IPS DF 6.9 (cell line): ENCODE results near the gene ASXL2.

Experiments used
- DNase-seq: peaks from one replicate; pipeline ENCODE4 v3.0.0-alpha.2; 2013; ENCODE audit warnings: low read depth, low spot score
- H3K27ac ChIP-seq: one replicate; pipeline ENCODE4 v1.5.1; 2013; ENCODE audit warnings: low read length, control low read depth
- H3K27me3 ChIP-seq: 2 replicates; pipeline ENCODE4 v1.6.1; 2013; ENCODE audit warnings: mild to moderate bottlenecking, low read length; ENCODE audit not compliant: control insufficient read depth, insufficient read depth
- H3K36me3 ChIP-seq: 2 replicates; pipeline ENCODE4 v1.6.1; 2013; ENCODE audit warnings: low read length; ENCODE audit not compliant: control insufficient read depth, insufficient read depth
- H3K4me1 ChIP-seq: 2 replicates; pipeline ENCODE4 v1.6.1; 2013; ENCODE audit warnings: low read length; ENCODE audit not compliant: control insufficient read depth, insufficient read depth
- H3K4me3 ChIP-seq: 2 replicates; pipeline ENCODE4 v1.5.1; 2013; ENCODE audit warnings: mild to moderate bottlenecking, low read length
- H3K9me3 ChIP-seq: 2 replicates; pipeline ENCODE4 v1.6.1; 2013; ENCODE audit warnings: low read length, inconsistent platforms; ENCODE audit not compliant: control insufficient read depth, insufficient read depth
- WGBS: extraction: QIAGEN DNeasy Blood & Tissue Kit; methylation state at CpG from one replicate; pipeline ENCODE4 v1.1.7; 2013; ENCODE audit warnings: mixed read lengths, missing lambda C conversion rate; ENCODE audit not compliant: insufficient read length, insufficient coverage; 5-methylcytosine and 5-hydroxymethylcytosine counted together

Gene ASXL2

DNA sequence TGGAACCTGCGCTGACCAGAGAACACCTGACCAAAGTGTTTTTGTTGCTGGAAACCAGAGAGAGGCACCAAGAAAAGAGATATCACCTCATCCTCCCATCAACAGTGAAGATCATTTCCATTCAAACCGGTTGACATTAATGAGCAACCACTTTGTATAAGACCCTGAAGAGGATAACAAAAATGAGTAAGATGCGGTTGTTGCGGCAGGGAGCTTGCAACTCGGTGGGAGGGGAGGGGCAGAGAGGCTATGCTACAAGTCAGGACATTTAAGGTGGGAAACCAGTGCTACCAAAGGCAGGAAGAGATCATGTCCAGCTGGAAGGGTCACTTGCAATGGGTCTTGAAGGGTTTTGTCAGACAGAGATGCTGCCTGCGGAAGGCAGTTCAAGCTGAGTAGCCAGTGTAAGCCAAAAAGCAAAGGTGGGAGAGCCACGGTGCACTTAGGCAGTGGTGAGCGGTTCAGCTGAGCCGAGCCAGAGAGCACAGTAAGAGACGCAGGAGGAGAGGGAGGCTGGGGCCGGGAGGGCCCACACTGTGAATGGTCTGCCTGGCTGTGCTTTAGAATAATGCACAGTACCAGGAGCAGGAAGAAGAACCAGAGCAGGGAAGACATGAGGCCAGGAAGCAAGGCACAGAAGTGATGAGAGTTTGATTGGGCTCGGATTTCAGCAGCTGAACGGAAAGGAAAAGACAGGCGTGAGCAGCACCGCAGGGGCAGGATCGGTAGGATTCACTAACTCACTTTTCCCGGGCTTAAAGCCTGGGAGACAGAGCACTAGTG, 180.5 kb downstream of the ASXL2 start:
- H3K9me3 ChIP-seq: no peaks in the 10 kb centered on the region
- H3K27me3 ChIP-seq: no peaks in the 10 kb centered on the region
- peaks cover 5% of the 10 kb centered on the region for H3K4me1 ChIP-seq
- no CpG with 5 or more reads among the region's 17 CpGs for WGBS
- H3K27ac ChIP-seq: no peak overlapping the region
- no peak overlapping the region for H3K4me3 ChIP-seq
- no peaks in the 10 kb centered on the region for H3K36me3 ChIP-seq
- no peak for DNase-seq

DNA sequence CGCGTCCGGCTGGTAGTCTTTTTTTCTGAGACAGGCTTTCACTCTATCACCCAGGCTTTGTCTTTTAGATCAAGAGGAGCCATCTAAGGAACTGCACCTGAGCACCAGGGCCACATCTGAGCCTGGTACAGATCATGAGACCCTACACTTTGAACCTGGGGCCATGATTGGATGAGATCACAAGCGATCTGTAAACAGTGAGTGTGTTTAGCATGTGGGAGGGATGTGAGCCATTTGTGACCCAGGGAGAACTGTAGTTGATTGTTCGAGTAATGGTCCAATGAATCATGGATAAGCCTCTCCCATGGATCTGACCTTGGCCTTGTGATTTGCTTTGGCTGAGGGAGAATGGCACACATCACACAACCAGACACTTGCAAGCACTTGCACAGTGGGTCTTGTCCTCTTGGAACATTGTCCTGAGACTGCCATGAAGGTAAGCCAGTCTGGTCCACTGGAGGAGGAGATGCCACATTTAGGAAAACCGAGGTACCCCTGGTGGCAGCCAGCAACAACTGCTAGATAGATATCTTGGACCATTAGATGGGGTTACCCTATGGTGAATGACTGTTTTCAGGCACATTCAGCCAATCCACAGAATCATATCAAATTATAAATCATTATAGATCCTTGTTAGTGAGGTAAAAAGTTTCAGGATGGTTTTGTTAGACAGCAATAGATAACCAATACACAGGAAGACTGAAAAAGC, 185.4 kb downstream of the ASXL2 start:
- DNase-seq: no peak
- Histone ChIP-seq H3K27me3 (no peaks in the 10 kb centered on the region), H3K9me3 (no peaks in the 10 kb centered on the region), H3K4me1 (peaks cover 4% of the 10 kb centered on the region; the same call in 1 of the 2 replicates), H3K36me3 (no peaks in the 10 kb centered on the region), H3K27ac (no peak overlapping the region), H3K4me3 (no peak overlapping the region)
- WGBS: no CpG with 5 or more reads among the region's 6 CpGs

DNA sequence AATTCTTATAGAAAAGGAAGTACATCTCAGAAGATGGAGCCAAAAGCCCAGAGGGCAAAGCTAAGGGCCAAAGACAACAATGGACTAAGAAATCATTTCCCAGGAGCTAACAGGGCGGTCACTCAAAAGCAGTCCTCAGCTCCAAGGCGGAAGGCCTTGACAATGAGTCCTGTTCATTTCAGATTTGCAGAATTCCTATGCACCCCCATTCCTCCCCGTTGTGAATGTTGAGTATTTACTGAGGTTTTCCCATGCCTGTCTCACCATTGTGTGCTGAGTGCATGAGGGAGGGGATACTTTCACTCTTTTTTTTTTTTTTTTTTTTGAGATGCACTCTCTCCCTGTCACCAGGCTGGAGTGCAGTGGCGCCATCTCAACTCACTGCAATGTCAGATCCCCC, 186.1 kb downstream of the ASXL2 start:
- H3K27me3 ChIP-seq: no peaks in the 10 kb centered on the region
- no peak overlapping the region for H3K27ac ChIP-seq
- WGBS: no CpG with 5 or more reads among the region's 4 CpGs
- H3K36me3 ChIP-seq: no peaks in the 10 kb centered on the region
- no peak overlapping the region for H3K4me3 ChIP-seq
- no peak for DNase-seq
- H3K9me3 ChIP-seq: no peaks in the 10 kb centered on the region
- H3K4me1 ChIP-seq: no peaks in the 10 kb centered on the region

DNA sequence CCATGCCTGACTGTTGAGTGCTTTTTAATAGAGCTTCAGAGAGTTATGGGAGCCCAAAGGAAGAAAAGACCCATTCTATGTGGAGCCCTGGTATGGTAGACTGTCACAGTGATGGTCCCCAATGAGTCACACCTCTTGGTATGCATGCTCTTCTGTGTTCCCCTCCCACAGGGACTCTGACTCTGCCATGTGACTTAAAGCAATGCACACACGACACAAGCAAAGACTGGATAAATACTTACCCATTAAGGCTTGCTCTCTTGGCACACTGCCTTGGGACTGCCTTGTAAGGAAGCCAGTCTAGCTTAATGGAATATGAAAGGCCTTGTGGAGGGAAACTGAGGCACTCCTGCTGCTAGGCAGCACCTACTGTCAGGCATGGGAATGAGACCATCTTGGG, 188.2 kb downstream of the ASXL2 start:
- H3K4me1 ChIP-seq: no peaks in the 10 kb centered on the region
- H3K9me3 ChIP-seq: no peaks in the 10 kb centered on the region
- no peak overlapping the region for H3K4me3 ChIP-seq
- WGBS: no CpG with 5 or more reads among the region's 1 CpG
- no peak for DNase-seq
- no peaks in the 10 kb centered on the region for H3K36me3 ChIP-seq
- no peak overlapping the region for H3K27ac ChIP-seq
- H3K27me3 ChIP-seq: no peaks in the 10 kb centered on the region

DNA sequence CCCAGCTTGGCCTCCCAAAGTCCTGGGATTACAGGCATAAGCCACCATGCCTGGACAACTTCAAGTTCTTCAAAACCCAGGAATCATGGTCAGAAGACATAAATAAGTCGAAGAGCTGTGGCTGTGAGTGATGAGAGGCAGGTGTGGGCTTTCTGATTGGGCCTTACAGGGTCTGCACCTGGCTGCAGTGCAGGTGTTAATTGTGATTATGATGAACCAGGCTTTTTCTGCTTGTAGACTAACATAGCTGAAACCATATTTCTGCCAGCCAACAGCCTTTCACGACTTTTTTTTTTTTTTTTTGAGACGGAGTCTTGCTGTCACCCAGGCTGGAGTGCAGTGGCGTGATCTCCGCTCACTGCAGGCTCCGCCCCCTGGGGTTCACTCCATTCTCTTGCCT, 190.1 kb downstream of the ASXL2 start:
- no peak for DNase-seq

DNA sequence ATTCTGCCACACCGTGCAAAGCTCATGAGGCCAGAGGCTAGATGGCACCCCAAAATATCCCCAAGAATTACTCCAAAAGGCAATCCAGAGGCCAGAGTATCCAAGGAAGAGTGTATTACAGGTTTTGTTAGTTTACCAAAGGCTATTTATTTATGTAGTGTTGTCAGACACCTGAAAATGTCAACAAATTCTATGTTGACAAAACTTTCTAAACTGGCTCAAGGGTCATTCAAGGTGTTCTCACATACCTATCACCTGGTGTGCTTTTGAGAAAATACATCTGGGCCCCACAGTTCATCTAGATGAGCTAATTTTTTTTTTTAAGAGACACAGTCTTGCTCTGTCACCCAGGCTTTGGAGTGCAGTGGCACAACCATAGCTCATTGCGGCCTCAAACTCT, 192.5 kb downstream of the ASXL2 start:
- no peak for DNase-seq
- WGBS: no CpG with 5 or more reads among the region's 2 CpGs
- H3K36me3 ChIP-seq: no peaks in the 10 kb centered on the region

More for the DNA sequence above, 190.1 kb downstream of the ASXL2 start:
- no CpG with 5 or more reads among the region's 6 CpGs for WGBS
- H3K27ac ChIP-seq: no peak overlapping the region
- no peaks in the 10 kb centered on the region for H3K36me3 ChIP-seq
- H3K27me3 ChIP-seq: no peaks in the 10 kb centered on the region
- H3K4me1 ChIP-seq: no peaks in the 10 kb centered on the region
- H3K4me3 ChIP-seq: no peak overlapping the region
- H3K9me3 ChIP-seq: no peaks in the 10 kb centered on the region

DNA sequence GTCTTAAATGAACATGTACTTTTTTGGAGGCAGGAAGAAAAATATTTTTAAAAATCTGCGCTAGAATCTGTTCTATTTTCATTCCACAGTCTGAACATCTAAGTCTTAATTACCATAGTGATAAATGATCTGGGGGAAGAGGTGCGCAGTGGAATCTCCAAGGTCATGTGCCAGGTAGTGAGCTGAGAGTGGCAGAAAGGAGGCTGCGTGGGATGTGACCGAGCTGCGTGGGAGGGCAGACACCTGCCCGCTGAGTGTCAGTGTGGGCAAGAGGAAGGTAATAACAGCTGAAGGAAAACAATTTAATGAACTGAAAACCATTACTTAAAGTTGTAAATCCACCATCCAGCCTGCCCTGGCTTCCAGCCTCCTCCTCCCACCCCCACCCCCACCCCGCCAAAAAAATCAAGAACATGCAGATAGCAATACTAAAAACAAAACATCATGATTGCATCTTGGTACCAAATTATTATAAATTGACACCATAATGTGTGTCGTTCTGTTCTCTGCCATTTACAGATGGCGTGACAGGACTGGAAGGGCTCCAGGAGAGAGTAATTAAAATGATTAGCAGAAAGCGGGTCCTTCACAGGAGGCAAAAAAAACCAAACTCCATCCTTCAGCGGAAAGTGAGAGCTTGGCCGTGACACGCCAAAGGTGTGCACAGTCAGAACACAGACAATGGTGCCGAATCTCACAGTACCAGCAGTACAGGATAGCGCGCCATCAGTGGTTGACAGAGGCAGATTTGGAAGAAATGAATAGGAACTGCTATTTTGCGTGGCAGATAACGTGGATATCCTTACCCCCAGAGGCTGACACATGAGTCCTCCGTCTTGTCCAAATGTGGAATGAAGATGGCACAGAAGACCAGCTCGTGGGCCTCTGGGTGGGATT, 193.5 kb downstream of the ASXL2 start:
- Histone ChIP-seq H3K9me3 (no peaks in the 10 kb centered on the region), H3K36me3 (no peaks in the 10 kb centered on the region), H3K4me1 (no peaks in the 10 kb centered on the region), H3K27me3 (no peaks in the 10 kb centered on the region), H3K4me3 (no peak overlapping the region), H3K27ac (no peak overlapping the region)
- no CpG with 5 or more reads among the region's 20 CpGs for WGBS
- DNase-seq: no peak

More for the DNA sequence above, 192.5 kb downstream of the ASXL2 start:
- H3K4me1 ChIP-seq: no peaks in the 10 kb centered on the region
- H3K27ac ChIP-seq: no peak overlapping the region
- H3K4me3 ChIP-seq: no peak overlapping the region
- H3K27me3 ChIP-seq: no peaks in the 10 kb centered on the region
- H3K9me3 ChIP-seq: no peaks in the 10 kb centered on the region
